ENCODE measurements around the gene SLC22A14.
"Not testable (repeated sequence)": the region's sequence is repeated elsewhere in the genome, so short reads cannot be mapped to it uniquely, and the experiment has no call there.

The SLC22A14 gene

DNA sequence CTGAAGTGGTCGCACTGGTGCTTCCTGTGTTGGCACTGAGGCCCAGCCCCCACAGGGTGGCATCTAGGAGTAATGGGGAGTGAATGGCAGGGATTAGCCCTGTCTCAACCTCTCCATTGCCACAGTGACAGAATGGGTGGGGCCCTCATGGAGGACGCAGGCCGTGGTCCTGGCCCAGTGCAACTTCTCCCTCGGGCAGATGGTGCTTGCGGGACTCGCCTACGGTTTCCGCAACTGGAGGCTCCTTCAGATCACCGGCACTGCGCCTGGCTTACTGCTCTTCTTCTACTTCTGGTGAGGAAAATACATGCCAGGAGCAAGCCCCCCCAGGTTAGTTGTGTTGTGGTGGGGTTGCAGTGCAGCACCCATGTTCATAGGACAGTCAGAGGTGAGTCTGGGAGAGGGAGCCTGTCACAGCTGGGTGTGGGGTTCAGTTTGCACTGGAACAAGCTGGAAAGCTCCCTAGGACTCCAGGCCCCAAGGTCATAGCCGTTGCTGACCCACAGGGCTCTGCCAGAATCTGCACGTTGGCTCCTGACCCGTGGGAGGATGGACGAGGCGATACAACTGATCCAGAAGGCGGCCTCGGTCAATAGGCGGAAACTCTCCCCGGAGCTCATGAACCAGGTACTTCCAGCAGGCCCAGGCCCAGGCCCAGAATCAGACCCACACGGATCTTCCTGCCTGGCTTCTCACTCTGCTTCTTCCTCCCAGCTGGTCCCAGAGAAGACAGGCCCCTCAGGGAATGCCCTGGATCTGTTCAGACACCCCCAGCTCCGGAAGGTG, 7.0 kb upstream of the SLC22A14 start:
- no peak for DNase-seq

DNA sequence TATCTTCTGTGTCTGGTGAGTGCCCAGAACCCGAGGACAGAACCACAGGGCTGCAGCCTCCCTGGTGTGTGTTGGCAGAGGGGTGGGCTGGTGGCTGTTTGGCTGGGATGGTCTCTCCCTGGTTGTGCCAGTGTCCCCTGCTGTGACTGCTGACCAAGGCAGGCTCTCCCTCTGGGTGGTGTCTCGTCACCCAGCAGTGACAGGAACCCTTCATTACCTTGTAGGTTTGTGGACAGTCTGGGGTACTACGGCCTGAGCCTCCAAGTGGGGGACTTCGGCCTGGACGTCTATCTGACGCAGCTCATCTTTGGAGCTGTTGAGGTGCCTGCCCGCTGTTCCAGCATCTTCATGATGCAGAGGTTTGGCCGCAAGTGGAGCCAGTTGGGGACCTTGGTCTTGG, 6.4 kb upstream of the SLC22A14 start:
- DNase-seq = no peak

DNA sequence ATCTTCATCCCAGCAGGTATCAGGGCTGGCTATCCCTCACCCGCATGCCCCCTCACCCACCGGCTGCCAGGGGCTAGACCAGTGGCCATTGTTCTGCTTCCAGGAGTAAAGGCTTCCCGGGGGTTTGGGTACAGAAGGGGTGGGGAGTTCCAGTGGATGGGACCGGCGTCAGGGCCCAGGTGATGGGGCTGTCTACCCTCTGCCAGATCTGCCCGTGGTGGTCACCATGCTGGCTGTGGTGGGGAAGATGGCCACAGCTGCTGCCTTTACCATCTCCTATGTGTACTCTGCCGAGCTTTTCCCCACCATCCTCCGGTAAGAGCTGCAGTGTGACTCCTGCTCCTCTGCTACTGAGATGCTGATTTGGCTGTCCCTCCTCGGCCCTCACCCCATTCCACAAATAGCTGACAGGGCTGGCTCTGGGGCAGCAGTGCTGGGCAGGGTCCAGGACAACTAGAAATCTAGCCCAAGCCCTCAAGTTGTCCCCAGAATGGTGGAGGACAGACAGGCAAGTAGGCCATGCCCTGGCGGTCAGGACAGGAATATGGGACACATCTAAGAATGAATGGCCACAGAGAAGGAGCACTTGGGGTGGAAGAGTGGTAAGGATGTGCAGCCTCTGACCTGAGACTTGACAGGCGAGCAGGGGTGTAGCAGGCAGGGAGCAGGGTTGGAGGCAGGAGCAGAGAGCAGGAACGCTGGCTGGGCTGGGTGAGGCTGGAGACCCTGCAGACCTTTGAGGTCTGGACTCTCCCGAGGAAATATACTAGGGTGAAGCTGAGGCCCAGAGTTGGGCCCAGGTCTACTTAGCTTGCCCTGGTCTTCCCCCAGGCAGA, 5.8 kb upstream of the SLC22A14 start:
- DNase-seq = no peak

DNA sequence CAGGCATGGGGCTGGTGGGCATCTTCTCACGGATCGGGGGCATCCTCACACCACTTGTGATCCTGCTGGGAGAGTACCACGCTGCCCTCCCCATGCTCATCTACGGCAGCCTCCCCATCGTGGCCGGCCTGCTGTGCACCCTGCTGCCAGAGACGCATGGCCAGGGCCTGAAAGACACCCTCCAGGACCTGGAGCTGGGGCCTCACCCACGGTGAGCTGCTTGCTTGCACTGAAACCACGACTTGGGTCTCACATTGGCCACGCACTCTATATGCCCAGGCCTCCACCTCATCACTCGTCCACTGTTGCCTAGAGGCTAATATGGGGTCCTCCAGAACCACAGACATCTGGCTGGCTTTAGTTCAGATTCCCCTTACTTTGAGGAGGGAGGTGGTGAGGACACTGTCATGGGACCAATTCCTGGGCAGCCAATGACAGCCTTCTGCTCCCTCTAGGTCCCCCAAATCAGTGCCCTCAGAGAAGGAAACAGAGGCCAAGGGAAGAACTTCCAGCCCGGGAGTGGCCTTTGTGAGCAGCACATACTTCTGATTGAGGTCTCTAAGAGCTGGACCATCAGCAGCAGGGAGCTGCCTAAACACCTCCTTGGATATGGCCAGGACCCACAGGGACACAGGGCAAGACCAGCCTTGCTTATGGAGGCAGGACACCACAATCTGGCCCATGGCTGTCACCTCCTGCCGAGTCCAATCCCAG, 5.0 kb upstream of the SLC22A14 start:
- no peak for DNase-seq

DNA sequence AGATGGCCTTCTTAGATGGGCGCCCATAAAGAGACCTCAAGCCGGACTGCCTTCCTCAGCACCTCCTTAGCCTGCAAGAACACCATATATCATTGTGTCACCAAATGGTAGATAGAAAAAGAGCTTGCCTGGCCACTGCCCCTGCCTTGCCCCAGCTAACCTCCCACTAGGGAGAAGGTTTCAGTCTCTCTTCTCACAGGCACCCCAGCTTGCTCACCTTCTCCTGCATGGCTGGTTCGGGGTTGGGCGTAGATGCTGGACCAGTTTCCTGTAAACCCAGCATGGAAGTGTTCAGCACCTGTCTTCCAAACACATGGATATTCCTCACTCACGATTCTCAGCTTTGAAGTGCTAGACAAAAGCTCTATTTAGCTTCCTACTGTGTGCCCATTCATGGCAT, 3.3 kb upstream of the SLC22A14 start:
- DNase-seq = no peak

DNA sequence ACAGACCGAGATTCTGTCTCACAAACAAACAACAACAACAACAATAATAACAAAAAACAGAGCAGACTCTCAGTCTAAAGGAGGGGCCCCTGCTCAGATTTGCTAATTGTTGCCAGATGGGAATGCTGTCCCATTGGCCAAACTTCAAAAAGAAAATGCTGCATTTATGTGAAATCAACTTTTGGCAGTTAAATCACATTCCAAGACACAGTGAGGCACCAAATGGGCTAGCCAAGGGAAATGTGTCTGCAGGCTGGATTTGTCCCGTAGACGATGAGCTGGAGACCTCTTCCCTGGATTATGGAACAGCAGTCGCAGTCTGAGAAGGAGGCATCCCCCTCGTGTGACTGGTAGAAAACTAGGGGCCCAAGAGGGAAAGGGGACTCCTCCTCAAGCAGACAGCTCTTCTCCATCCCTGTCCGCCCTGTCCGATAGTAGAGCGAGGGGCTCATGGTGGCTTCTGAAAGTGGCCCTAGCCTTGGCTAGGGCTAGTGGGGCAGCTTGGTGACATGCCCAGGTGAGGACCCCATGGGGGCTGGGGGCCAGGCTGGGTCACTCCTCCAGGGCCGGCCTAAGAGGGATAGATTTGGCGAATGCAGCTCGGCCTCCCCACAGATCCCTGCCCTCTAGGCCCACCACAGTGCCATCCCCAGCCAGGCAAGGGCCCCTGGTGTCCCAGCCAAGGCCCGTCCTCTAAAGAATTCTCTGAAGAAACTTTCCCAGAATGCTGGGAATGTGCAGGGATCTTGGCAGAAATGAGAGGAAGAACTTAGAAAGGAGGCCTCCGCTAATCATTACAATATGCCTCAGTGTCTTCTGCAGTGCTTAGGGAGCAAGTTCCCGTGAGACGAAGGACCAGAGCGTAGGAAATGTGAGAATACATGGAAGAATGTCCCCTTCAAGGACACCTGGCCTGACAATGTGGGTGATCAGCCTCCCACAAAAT, 2.0 kb downstream of the SLC22A14 start:
- no peak for DNase-seq

DNA sequence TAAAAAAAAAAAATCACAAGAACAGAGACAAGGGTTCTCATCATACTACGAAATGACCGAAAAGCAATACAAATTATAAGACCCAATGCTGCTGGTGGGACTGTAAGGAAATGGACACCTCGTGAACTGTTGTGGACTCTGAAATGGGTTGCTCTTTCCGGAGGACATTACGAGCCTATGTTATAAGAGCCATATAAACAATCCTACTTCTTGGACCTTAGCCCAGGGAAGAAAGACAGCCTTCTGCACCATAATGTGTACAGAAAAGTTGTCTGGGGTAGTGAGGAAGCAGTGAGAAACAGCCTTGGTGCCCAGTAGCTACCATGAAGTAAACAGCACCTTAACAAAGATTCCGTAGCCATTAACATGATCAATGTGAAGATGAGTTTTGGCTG, 2.7 kb downstream of the SLC22A14 start:
- no peak for DNase-seq

DNA sequence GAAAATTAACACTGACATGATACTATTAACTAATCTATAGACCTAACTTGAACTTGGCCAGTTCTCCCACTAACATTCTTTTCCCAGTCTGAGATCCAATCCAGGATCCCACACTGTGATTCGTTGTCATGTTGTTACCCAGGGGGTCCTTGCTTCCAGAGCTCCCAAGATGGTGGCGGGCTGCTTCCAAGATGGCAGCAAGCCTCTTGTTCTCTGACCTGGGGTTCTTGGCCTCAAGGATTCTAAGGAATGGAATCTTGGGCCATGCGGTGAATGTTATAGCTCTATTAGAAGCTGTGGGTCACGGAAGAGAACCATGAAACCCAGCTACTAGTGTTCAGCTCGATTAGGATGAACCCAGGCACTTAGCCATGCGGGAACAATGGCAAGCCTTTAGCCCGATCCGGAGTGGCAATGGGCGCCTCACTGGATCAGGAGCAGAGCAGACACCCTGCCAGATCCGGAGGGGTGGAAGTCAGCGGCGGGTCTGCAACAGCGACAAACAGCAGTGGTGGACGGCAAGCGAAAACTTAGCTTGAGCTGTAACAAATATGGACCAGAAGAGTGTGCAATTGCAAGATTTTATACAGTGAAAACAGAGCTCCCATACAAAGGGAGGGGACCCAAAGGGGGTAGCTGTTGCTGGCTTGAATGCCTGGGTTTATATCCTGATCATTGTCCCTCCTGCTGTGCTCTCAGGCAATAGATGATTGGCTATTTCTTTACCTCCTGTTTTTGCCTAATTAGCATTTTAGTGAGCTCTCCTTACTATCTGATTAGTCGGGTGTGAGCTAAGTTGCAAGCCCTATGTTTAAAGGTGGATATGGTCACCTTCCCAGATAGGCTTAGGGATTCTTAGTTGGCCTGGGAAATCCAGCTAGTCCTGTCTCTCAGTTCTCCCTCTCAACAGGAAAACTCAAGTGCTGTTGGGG, 7.5 kb downstream of the SLC22A14 start:
- not testable (repeated sequence) for DNase-seq

DNA sequence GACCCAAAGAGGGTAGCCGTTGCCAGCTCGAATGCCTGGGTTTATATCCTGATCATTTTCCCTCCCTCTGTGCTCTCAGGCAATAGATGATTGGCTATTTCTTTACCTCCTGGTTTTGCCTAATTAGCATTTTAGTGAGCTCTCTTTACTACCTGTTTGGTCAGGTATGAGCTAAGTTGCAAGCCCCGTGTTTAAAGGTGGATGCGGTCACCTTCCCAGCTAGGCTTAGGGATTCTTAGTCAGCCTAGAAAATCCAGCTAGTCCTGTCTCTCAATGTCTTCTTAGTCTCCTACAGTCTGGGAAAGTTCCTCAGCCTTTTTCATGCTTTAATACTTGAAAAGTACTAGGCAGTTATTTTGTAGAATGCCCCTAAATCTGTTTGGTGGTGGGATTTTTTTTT, 15.0 kb downstream of the SLC22A14 start:
- DNase-seq = not testable (repeated sequence)

DNA sequence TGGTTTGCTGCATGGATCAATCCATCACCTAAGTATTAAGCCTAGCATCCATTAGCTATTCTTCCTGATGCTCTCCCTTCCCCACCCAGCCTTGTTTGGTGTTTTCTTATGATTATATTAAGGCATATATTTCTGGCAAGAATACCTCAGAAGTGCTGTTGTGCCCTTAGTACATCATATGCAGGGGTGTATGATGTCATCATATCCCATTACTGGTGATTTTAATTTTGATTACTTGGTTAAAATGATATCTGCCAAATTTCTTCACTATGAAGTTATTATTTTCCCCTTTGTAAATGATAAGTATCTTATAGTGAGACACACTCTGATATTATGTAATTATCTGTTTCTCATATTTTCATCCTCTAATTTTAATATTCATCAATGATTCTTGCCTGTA, 15.4 kb downstream of the SLC22A14 start:
- DNase-seq = no peak

DNA sequence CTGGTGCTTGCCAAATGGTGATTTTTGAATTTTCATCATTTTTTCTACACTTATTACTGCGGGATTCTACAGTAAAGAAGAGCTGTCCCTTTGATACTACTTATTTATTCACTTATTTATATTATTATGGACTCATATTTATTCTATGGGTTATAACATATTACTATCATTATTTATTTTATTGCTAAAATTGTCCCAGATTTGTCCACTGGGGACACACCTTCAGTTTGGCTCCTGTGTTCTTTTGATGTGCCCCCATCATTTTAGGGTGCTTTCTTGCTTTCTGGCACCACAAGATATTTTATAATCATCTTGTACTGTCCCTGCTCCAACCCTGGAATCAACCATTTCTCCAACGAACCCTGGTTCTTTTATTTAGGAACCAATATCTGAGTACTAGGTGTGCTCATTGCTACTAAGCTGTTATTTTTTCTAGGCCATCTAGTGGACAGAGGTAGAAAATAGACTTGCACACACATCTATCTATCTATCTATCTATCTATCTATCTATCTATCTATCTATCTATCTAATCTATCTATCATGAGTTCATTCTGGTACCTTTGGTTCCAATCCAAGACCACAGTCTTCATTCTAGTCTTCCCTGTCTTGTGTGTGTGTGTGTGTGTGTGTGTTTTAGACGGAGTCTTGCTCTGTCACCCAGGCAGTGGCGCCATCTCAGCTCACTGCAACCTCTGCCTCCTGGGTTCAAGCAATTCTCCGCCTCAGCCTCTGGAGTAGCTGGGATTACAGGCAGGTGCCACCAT, 16.0 kb downstream of the SLC22A14 start:
- DNase-seq = no peak

DNA sequence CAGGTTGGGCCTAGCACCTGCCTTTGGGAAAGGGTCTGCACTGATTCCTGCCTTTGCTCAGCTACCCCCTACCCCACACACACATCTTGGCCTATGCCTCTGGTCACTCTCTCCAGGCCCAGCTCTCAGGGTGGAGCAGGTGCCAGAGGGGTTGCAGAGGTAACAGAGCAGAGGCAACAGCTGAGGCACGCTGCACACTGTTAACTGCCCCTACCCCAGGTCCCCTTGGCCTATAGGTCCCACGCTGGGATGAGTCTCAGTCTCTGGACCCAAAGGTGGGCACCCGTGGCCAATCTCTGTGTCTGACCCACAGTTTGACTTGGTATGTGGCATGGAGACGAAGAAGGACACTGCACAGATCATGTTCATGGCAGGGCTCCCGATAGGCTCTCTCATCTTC, 24.8 kb downstream of the SLC22A14 start:
- DNase-seq = no peak

DNA sequence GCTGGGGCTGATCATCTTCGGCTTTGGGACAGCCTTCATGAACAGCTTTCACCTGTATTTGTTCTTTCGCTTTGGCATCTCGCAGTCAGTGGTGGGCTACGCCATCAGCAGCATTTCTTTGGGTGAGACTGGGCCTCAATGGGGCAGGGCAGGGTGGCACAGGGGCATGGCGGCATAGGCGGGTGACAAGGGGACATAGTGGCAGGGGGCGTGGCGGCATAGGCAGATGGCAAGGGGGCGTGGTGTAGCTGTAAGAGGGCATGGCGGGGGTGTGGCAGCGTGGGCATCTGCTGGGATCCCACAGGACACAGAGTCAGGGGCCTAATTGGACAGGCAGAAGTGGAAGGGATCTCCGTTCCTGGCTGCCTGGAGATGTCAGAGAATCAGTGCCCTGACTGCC, 25.5 kb downstream of the SLC22A14 start:
- DNase-seq = no peak

DNA sequence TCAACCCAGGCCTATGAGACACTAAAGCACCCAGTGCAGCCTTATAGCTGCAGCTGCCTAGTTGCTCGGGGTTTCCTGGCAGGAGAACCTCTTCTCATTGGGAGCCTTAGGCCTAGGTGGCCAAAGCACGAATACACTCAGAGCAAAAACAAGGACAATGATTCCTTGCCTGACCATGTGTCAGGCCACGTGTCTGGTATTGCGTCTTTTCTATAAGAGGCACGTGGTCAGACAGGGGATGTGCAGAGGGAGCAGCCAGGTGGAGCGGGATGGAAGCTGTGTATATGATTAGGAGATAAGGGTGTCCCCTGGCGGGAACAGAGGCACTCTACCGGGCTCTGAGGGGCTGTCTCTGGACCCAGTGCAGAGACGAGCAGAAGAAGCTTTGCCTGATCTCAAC, 26.4 kb downstream of the SLC22A14 start:
- DNase-seq = no peak

DNA sequence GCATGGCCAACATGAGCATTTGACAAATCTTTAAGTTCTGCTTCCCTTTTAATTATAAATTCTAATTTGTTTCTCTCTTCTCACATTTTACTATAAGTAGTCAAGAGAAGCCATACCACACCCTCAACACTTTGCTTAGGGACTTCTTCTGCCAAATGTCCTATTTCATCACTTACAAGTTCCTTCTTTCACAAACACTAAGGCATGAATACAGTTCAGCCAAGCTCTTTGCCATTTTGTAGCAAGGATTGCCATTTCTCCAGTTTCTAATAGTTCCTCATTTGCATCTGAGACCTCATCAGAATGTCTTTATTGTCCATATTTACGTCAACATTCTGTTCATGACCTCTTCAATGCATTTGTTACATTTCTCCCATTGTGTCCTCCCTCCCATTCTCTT, 29.4 kb downstream of the SLC22A14 start:
- DNase-seq = no peak

DNA sequence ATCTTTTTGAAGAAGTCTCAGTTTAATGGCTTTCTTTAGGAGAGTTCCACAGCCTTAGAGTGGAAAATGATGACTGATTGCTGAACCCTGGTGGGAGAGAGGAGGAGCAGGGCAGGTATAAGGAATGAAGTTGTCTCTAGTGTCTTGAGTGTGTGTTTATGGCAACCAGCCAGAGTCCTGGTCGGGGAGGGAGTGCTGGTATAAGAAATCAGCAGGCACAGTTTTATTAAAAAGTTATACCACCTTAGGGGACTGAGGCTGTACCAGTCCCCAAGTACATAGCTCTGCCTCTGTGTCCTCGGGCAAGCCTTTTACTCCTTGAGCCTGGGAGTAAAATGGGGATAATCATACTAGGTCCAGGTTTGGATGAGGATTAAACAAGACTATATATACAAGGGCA, 29.8 kb downstream of the SLC22A14 start:
- DNase-seq = no peak

DNA sequence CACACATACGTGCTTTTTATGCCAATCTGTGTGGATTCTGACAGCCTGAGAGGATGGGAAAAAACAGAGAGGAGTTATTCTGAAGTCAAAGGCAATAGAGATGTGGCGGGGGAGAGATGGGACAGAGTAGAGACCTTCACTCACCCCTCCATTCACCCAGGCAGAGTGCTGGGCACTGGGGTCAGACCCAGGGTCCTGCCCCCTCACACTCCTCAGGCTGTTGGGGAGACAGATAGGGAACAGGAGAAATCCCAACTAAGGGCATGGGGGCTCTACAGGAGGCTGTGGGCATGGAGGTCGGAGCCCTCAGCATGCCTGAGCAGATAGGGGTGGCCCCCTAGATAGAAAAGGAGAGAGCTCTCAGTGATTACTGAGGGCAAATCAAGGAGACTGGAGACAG, 30.3 kb downstream of the SLC22A14 start:
- DNase-seq = no peak

DNA sequence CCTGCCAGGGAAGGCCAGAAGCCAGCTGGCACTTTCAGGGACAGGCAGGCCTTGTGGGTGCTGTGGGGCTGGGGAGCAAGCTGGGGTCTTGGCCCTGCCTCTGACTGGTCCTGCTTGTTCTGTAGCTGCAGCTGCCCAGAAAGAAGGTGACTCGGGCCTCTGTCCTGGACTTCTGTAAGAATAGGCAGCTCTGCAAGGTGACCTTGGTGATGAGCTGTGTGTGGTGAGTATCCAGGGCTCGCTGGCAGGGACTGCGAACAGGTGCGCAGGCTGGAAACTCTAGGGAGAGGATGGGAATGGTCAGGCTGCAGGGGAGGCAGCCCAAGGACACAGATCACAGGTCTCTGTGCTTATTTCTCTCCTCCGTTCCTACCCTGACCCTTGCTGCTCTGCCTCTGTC, 31.2 kb downstream of the SLC22A14 start:
- no peak for DNase-seq

DNA sequence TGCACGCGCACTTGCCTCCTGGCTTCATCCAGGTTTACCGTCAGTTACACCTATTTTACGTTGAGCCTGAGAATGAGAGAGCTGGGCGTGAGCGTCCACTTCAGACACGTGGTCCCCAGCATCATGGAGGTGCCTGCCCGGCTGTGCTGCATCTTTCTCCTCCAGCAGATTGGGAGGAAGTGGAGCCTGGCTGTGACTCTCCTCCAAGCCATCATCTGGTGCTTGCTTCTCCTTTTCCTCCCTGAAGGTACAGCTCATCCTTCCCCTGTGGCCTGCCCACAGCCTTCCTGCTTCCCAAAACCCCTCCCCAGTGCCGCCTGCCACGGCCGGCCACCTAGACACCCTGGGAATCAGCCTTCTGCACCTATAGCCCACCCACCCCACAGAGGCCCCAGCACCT, 31.6 kb downstream of the SLC22A14 start:
- no peak for DNase-seq

DNA sequence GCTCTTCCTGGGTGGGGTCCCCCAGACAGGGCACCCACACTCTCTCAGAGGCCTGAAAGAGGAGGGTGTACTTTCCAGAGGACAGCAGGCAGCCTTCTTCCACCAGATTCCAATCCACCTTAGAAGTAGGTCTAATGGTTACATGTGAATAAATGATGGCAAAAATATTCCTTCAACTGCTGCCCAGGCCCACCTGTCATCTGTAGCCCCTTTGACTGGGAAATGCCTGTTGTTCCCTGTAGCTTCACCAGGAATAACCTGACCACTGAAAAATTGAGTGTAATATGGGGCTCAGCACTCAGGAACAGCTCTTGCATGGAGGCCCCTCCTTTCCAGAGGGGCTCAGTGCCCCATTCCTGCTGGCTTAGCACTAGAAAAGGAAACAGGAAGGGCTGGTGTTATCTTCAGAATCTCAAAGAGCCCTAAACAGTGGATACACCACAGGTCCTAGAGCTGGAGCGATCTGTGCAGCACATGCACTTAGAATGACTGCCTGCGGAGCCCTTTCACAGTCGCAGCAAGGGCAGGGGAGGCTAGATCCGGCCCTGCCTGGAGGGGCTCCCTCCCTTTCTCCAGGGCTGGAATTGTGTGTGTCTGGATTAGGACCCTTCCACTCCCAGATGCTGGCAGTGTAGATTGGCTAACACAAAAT, 32.1 kb downstream of the SLC22A14 start:
- DNase-seq = no peak
